ENCODE measurements around the gene PLPPR3. TPM values are rescaled to one million over a fixed set of nuclear protein-coding genes. Genes with fewer than 3 reads are reported as not detected.

The PLPPR3 gene
- total RNA-seq, 1 experiment from 2014 or later: not detected

DNA sequence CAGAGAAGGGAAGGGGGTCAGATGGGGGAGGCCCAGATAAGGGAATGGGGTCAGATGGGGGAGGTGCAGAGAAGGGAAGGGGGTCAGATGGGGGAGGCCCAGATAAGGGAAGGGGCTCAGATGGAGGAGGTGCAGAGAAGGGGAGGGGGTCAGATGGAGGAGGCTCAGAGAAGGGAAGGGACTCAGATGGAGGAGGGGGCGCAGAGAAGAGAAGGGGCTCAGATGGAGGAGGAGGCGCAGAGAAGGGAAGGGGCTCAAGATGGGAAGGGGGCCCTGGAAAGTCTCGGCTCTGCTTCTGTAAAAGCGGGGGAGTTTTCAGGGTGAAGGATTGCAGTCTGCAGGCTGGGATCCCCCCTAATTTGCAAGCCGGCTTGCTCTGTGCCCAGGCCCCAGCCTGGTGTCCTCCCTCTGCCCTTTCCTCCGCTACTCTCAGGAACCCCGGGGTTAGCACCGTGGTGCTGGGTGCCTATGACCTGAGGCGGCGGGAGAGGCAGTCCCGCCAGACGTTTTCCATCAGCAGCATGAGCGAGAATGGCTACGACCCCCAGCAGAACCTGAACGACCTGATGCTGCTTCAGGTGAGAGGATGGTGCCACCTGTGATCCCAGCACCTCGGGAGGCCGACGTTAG, 7.5 kb upstream of the PLPPR3 start:
- ChIA-PET POLR2A (no interaction called here), CTCF (no interaction called here)
- Mint-ChIP-seq H3K27ac (ENCODE audit: low read depth, unreplicated experiment) (no peak overlapping the region), H3K4me3 (ENCODE audit: unreplicated experiment) (no peak overlapping the region), H3K27me3 (ENCODE audit: insufficient read depth, unreplicated experiment) (no peaks in the 10 kb centered on the region), H3K4me1 (ENCODE audit: insufficient read depth, unreplicated experiment) (no peaks in the 10 kb centered on the region), H3K9me3 (ENCODE audit: unreplicated experiment) (no peaks in the 10 kb centered on the region), H3K36me3 (ENCODE audit: insufficient read depth, unreplicated experiment) (no peaks in the 10 kb centered on the region)
- no peak for DNase-seq (ENCODE audit: unreplicated experiment)
- no TSS peak for BruUV-seq (replicated peaks)
- intact Hi-C loops (cut with micrococcal nuclease): no loop called here
- TF ChIP-seq, protein P1, sequence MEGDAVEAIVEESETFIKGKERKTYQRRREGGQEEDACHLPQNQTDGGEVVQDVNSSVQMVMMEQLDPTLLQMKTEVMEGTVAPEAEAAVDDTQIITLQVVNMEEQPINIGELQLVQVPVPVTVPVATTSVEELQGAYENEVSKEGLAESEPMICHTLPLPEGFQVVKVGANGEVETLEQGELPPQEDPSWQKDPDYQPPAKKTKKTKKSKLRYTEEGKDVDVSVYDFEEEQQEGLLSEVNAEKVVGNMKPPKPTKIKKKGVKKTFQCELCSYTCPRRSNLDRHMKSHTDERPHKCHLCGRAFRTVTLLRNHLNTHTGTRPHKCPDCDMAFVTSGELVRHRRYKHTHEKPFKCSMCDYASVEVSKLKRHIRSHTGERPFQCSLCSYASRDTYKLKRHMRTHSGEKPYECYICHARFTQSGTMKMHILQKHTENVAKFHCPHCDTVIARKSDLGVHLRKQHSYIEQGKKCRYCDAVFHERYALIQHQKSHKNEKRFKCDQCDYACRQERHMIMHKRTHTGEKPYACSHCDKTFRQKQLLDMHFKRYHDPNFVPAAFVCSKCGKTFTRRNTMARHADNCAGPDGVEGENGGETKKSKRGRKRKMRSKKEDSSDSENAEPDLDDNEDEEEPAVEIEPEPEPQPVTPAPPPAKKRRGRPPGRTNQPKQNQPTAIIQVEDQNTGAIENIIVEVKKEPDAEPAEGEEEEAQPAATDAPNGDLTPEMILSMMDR (IDR thresholded peaks at IDR 0.05; ENCODE audit: unreplicated experiment): no peak

GRCh38 chr19:827710-828321, 6.1 kb upstream of the PLPPR3 start, which contains the start of gene AZU1:
Gene AZU1 (plus strand): TSS chr19:827837. CDS start chr19:827847, 10 bp downstream.
- Mint-ChIP-seq H3K36me3 (ENCODE audit: insufficient read depth, unreplicated experiment) (no peaks in the 10 kb centered on the region), H3K27ac (ENCODE audit: low read depth, unreplicated experiment) (no peak within 1 kb of the TSS), H3K27me3 (ENCODE audit: insufficient read depth, unreplicated experiment) (no peaks in the 10 kb centered on the region), H3K9me3 (ENCODE audit: unreplicated experiment) (no peaks in the 10 kb centered on the region), H3K4me3 (ENCODE audit: unreplicated experiment) (no peak within 1 kb of the TSS), H3K4me1 (ENCODE audit: insufficient read depth, unreplicated experiment) (peaks cover 6% of the 10 kb centered on the region)
- CTCF ChIA-PET: no interaction called here
- TF ChIP-seq, protein P1 (IDR thresholded peaks at IDR 0.05; ENCODE audit: unreplicated experiment): no peak
- POLR2A ChIA-PET: no interaction called here
- no TSS peak for BruUV-seq (replicated peaks)
- DNase-seq (ENCODE audit: unreplicated experiment): peak; percentile 32
- intact Hi-C loops (cut with micrococcal nuclease): no loop called here

- CTCF ChIA-PET: interaction anchor here (0.8 to 1.6 kb wide), 2 partner anchors 52 to 58 kb away, joined by 3 to 6 read pairs; no protein-coding TSS in a partner anchor
- BruUV-seq (replicated peaks): no TSS peak
- Mint-ChIP-seq H3K27me3 (ENCODE audit: insufficient read depth, unreplicated experiment) (no peaks in the 10 kb centered on the region), H3K4me1 (ENCODE audit: insufficient read depth, unreplicated experiment) (peaks cover 6% of the 10 kb centered on the region), H3K27ac (ENCODE audit: low read depth, unreplicated experiment) (no peak overlapping the region), H3K36me3 (ENCODE audit: insufficient read depth, unreplicated experiment) (no peaks in the 10 kb centered on the region), H3K4me3 (ENCODE audit: unreplicated experiment) (no peak overlapping the region), H3K9me3 (ENCODE audit: unreplicated experiment) (no peaks in the 10 kb centered on the region)
- intact Hi-C loops (cut with micrococcal nuclease): no loop called here
- no peak for DNase-seq (ENCODE audit: unreplicated experiment)
- POLR2A ChIA-PET: interaction anchor here (0.7 kb wide), 1 partner anchor 11 kb away, joined by 3 read pairs; no protein-coding TSS in a partner anchor
- TF ChIP-seq, protein P1 (IDR thresholded peaks at IDR 0.05; ENCODE audit: unreplicated experiment): no peak
Observed at GRCh38 chr19:827314-827709, 5.6 kb upstream of the PLPPR3 start.

GRCh38 chr19:825897-826644, 4.3 kb upstream of the PLPPR3 start:
- intact Hi-C loops (cut with micrococcal nuclease): no loop called here
- Mint-ChIP-seq H3K27me3 (ENCODE audit: insufficient read depth, unreplicated experiment) (no peaks in the 10 kb centered on the region), H3K36me3 (ENCODE audit: insufficient read depth, unreplicated experiment) (no peaks in the 10 kb centered on the region), H3K4me1 (ENCODE audit: insufficient read depth, unreplicated experiment) (peaks cover 6% of the 10 kb centered on the region), H3K27ac (ENCODE audit: low read depth, unreplicated experiment) (no peak overlapping the region), H3K4me3 (ENCODE audit: unreplicated experiment) (no peak overlapping the region), H3K9me3 (ENCODE audit: unreplicated experiment) (no peaks in the 10 kb centered on the region)
- ChIA-PET CTCF (interaction anchor here (0.8 to 1.6 kb wide), 2 partner anchors 53 to 57 kb away, joined by 3 to 6 read pairs; no protein-coding TSS in a partner anchor), POLR2A (no interaction called here)
- no peak for DNase-seq (ENCODE audit: unreplicated experiment)
- TF ChIP-seq, protein P1 (IDR thresholded peaks at IDR 0.05; ENCODE audit: unreplicated experiment): no peak
- BruUV-seq (replicated peaks): no TSS peak
